HG03521 (cell line): ENCODE data around the gene CDK16.

Source experiments
- ATAC-seq: cut with Tn5 transposase; IDR thresholded peaks from one replicate; pipeline ENCODE4 v1.9.1; 2021; ENCODE audit warnings: mild to moderate bottlenecking, moderate library complexity; ENCODE audit not compliant: unreplicated experiment

CDK16 gene

DNA sequence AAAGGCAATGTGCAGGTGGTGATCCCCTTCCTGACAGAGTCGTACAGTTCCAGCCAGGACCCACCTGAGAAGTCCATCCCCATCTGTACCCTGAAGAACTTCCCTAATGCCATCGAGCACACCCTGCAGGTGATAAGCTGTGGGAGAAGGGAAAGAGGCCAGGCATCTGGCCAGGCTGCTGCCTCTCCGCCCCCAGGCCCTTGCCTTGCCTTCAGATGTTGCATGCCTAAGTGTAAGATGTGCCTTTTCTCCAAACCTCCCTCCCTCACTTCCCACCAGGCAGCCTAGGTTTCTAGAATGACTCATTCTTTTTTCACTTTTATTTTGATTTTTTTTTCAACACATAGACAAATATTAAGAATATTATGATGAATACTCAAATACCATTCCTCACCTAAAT, 12.2 kb upstream of the CDK16 start:
- ATAC-seq: no peak

GRCh38 chrX:47208108-47208507, 10.4 kb upstream of the CDK16 start:
- no peak for ATAC-seq

DNA sequence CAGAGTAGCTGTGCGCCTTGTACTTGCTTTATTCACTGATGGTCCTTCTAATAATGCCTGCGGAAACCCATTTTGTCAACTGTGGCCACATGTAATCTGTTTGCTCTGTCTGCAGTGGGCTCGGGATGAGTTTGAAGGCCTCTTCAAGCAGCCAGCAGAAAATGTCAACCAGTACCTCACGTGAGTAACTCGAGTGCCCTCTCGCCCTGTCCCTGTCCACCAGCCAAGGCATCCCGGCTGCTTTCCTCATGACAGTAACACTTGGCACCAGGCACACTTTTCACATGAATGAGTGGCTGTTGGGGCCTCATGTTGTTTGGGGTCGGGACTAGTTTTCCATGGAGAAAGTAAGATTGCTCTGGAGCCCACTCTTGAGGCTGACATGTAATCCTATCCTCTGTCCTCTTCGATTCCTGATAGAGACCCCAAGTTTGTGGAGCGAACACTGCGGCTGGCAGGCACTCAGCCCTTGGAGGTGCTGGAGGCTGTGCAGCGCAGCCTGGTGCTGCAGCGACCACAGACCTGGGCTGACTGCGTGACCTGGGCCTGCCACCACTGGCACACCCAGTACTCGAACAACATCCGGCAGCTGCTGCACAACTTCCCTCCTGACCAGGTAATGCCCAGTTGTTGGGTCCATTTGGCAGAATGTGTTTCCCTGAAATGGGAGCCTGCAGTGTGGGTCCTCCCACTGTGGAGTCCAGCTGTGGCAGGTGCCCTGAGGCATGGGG, 8.8 kb upstream of the CDK16 start:
- no peak for ATAC-seq

DNA sequence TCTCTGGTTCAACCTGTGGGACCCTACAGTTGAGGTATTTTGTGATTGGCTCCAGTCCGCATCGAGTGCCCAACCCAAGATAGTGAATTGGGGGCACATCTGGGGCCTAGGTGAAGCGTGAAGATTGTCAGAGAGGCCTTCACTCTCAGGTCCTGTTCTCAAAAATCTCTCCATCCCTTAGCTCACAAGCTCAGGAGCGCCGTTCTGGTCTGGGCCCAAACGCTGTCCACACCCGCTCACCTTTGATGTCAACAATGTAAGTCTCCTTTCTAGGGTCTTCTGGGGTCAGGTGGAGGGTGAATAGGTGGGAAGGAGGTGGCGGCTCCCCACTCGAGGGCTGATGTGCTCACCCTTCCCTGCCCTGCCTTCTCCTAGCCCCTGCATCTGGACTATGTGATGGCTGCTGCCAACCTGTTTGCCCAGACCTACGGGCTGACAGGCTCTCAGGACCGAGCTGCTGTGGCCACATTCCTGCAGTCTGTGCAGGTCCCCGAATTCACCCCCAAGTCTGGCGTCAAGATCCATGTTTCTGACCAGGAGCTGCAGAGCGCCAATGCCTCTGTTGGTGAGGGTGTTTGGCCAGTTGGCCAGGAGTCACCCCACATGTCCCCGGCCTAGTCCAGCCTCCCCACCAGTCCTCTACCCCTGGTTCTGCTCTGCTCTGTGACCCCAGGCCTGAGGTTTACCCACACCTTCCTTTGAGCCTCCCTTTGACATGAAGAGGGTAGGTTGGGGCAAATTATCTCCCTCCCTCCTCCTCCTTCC, 7.6 kb upstream of the CDK16 start:
- no peak for ATAC-seq

DNA sequence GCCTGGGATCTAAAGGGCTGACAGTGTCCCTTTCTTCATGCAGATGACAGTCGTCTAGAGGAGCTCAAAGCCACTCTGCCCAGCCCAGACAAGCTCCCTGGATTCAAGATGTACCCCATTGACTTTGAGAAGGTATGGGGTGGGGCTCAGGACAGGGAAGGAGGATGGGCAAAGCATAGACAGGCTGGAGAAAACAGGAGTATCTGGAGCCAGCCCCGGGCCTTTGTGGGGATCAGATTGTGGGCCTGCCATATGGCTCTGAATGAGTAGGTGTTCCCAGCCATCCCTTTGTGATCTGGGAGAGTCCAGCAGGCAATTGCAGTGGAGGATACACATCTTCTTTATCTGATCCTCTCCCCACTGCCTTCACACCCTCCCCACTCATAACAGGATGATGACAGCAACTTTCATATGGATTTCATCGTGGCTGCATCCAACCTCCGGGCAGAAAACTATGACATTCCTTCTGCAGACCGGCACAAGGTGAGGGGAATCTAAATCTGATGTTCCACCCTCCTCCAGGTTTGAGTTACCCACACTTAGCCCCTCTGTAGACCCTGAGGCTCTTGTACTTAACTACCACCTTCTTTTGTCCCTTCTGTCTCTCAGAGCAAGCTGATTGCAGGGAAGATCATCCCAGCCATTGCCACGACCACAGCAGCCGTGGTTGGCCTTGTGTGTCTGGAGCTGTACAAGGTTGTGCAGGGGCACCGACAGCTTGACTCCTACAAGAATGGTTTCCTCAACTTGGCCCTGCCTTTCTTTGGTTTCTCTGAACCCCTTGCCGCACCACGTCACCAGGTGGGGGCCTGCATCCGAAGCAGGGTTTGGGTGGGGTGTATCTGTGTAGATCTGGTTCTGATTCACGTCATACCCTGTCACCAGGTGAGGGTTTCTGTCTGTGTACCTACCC, 5.8 kb upstream of the CDK16 start:
- ATAC-seq: no peak

GRCh38 chrX:47214435-47215077, 3.9 kb upstream of the CDK16 start:
- no peak for ATAC-seq

GRCh38 chrX:47215291-47215900, 3.1 kb upstream of the CDK16 start:
- no peak for ATAC-seq

GRCh38 chrX:47216393-47216925, 2.0 kb upstream of the CDK16 start:
- ATAC-seq: no peak

DNA sequence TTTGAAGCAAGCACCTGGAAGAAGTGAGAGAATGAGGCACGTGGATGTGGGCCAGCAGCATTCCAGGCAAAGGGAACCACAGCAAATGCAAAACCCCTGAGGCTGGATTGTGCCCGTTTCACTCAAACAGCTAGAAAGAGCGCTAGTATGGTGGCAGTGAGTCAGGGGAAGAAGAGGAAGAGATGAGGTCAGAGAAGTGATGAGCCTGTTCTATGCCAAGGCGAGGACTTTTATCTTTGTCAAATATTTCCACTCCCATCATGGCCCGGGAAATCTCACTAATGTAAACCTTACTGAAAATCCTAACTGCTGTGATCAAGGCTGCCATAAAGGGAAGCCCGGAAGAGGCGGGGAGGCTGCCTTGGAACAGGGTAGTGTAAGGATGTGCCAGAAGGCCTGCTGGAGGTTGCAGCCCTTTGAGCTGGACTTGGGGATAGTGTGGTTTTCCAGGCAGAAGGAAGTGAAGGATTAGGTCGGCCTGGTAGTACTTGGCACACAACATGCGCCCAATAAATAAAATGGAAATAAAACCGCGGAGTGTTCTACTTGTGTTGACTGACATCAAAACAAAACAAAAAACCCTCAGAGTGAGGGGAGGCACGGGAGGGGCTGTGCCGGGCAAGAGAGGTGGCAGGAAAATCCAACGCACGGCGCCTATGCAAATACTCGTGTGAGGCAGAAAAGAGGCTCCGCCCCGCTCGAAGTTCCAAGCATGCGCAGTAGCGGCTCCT, 1.2 kb upstream of the CDK16 start:
- no peak for ATAC-seq

DNA sequence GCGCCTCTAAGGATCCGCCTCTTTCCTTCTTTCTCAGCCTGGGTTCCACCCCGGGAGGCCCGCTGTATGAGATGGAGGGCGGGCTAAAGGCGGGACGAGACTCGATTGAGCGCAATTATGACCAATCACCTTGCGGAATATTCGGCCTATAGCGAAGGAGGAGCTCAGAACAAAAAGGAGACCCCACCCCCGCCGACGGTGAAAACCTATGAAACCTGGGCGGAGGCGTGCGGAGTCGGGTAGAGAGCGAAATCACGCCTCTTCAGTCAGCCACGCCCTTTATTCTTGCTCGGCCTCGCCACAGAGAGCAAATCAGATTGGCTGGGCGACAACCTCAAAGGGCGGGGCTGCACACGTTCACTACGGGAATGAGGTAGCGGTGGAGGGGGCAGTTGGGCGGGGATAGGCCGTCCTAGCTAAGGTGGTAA, 615 bp upstream of the CDK16 start:
- ATAC-seq: peak; percentile 86

DNA sequence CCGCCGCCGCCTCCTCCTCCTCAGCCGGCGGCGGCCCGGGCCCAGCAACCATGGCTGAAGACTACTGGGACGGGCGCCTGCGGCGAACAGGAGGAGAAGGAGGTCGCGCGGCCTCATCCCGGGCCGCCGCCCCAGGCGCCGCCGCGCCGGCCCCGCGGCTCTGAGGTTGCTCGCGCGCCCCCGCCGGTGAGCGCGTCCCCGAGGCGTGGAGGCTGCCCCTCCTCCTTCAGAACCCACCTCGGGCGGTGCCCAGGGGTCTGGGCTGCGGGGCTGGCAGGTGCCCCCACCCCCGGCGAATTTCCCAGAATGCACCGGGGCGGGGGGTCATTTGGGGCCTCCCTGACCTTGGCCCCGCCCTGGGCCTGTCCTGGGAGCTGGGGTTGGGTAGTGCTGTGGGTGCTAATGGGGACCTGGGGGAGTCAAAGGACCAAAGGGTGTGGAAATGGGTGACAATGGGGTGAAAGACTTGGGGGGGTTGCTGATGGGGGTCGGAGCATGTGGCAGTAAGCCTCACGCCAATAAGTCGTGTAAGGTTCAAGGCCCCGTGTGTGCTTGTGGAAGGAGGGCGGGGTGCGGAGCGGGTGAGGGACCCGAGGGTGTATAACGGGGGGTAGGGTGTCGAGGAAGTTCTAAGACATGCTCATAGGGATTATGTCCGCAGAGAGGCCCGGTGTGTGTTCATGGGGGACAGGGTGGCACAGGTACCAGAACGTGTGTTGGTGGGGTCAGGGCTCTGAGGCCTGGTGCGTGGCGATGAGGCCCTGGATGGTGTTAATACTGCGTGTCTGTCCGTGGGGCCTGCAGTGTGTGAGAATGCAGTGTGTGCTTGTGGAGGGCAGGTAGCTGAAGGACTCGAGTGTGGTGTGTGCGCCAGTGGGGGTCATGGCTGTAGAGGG, 687 bp downstream of the CDK16 start:
- no peak for ATAC-seq

- no peak for ATAC-seq
Observed at GRCh38 chrX:47221756-47222155, 3.3 kb downstream of the CDK16 start.

- no peak for ATAC-seq
Observed at GRCh38 chrX:47222751-47223350, 4.4 kb downstream of the CDK16 start.

GRCh38 chrX:47223476-47224250, 5.2 kb downstream of the CDK16 start:
- no peak for ATAC-seq

DNA sequence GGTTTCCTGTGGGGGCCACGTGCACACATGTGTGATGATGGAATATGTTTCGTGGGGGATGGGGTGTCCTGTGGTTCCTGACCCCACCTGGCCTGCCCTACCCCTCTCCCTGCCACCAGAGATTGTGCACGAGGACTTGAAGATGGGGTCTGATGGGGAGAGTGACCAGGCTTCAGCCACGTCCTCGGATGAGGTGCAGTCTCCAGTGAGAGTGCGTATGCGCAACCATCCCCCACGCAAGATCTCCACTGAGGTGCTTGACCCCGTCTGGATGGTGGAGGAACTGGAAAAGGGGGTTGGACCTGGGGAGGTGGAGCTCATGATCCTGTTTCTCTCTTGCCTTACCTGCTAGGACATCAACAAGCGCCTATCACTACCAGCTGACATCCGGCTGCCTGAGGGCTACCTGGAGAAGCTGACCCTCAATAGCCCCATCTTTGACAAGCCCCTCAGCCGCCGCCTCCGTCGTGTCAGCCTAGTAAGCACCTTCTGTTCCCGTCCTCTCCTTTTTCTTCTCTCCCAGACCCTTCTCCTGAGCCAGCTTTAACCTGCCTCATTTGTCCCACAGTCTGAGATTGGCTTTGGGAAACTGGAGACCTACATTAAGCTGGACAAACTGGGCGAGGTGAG, 5.9 kb downstream of the CDK16 start:
- no peak for ATAC-seq

- ATAC-seq: no peak
Observed at GRCh38 chrX:47224896-47225290, 6.4 kb downstream of the CDK16 start.

GRCh38 chrX:47226071-47226470, 7.6 kb downstream of the CDK16 start:
- no peak for ATAC-seq
